ENCODE measurements around the gene RNF38.

Gene RNF38

DNA sequence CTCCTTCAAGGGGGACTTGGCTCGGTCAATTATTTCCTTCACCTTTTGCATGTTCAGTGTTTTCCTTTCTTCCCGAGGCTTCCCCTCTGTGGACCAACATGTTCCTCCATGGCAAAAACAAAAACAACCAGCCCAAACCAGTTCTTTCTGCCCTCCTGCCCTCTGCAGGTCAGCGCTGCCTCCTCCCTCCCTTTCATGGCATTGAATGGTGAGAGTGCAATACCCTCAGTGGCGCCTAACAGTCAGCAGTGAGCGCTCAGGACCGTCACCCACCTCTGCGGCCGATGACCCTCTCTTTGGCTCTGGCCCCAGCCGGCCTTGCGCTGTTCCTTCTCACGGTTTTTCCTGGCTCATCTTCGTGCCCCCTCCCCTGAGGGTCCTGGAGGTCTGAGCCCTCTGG is 107.4 kb downstream of the RNF38 start:
- DNase-seq (ENCODE audit: low read depth) = no peak

DNA sequence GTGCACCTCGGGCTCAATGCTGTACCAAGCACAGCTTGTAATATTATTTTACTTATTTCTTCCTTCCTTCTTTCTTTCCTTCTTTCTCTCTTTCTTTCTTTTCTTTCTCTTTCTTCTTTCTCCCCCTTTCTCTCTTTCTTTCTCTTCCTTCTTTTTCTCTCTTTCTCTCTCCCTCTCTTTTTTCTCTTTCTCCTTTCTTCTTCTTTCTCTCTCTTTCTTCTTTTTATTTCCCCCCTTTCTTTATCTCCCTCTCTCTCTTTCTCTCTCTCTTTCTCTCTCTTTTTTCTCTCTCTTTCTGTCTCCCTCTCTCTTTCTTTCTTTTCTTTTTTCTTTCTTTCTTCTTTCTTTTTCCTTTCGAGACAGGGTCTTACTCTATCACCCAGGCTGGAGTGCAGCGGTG is 109.1 kb downstream of the RNF38 start:
- DNase-seq (ENCODE audit: low read depth) = no peak

DNA sequence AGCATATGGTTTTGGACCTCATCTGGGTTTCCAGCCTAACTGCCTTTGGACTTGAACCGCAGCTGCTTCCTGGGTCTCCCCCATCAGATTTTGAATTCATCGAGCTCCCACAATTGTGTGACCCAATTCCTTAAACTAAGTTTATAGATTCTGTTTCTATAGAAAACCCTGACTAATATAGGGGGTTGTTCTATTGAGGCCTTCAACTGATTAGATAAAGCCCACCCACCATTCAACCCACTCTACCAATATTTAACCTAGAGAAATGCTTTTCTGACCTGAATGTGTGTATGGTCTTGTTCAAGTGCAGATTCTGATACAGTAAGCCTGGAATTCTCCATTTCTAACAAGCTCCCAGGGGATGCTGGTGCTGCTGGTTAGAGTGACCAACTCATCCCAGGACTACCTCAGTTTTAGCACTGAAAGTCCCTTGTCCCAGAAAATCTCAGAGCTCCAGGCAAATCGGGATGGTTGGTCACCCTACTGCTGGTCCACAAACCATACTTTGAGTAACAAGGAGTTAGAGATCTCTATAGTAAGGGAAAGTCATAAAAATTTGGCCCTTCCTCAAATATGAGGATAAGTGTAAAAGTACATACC is 110.1 kb downstream of the RNF38 start:
- DNase-seq (ENCODE audit: low read depth) = no peak

DNA sequence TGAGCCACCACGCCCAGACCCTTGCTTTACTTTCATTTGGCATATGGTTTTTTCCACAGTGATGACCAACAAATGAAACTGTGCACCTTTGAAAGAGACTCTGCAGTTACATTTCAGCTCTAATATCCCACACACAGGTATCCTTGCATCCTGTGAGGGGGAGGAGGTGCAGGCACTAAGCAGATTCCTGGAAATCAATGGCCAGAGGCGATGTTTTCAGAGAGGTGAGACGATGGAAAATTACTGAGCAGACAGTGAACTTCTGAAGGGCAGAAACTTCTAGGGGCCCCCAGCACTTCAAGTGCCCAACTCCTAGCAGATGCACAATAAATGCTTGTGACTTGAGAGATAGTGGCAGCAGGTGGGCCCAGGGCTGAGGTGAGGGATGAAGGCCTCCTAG is 112.0 kb downstream of the RNF38 start:
- no peak for DNase-seq (ENCODE audit: low read depth)

Measured in stromal cell of bone marrow (primary cell).